Activated effector memory CD4-positive, alpha-beta T cell treated with anti-CD3 and anti-CD28 coated beads, Interleukin-2, amount 50 U/mL, for 16 hours (primary cell): ENCODE results near the gene RPS6KA6.
A peak's percentile ranks its signal among the peaks of the same experiment; 100 is the strongest.

Experiments used
- DNase-seq: peaks from one replicate; pipeline ENCODE4 v3.0.0-alpha.2; 2020

RPS6KA6 gene

GRCh38 chrX:84187533-84188319 lies at the start of gene RPS6KA6:
RPS6KA6 (minus strand) TSS chrX:84188199; CDS start chrX:84187899, 300 bp downstream.
- DNase-seq: peak; percentile 59

GRCh38 chrX:84224741-84225140 lies 36.7 kb upstream of the RPS6KA6 start:
- no peak for DNase-seq

DNA sequence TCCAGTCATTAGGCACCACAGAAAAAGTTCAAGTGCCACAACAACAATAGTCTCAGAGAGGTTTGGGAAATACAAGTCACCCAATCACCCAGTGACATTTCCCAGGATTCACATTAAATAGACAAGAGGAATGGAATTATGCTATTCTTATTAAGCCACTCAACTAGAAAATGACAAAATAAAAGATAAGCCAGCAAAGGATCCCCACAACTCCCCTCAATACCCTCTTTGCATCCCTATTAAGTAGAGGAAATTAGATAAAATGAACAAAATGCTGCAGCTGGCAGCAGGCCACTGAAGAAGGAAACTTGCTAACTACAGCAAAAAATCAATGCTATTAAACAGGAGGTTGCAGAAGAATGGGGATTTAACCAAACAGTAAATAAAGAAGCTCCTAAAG lies 35.3 kb upstream of the RPS6KA6 start:
- no peak for DNase-seq

DNA sequence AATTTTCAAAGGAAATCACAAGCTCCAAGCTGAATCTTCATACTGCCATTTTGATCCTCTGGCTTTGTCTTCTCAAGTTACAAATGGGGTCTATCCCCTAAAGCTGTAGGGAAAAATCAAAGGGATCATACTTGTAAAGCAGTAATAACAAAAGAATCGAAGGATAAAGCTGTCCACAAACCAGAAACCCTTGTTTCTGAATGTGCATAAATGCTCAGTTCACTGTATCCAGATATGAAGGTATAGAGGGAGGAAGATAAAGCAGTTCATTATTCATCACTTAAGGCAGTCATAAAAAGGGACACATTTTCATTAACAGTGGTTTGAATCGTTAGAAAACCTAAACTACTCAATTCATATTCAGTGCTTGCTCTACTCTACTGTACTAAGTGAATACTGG lies 33.2 kb upstream of the RPS6KA6 start:
- DNase-seq: no peak

DNA sequence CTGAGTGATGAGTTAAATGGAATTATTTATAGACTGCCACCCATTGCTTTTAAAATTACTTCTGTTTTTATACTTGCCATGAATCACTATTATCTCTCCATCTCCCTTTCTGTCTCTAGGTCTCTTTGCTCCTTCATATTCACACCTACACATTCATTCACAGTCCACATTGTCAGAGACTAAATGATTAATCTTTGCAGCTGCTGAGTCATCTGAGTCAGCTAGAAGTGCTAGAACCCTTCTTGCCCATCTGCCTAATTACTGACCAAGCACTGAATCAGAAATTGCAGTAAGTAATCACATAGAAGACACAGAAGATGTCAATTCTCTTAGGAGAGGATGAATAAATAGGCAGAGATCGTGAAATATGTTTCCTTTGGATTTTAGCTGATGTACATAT lies 31.6 kb upstream of the RPS6KA6 start:
- DNase-seq: no peak

DNA sequence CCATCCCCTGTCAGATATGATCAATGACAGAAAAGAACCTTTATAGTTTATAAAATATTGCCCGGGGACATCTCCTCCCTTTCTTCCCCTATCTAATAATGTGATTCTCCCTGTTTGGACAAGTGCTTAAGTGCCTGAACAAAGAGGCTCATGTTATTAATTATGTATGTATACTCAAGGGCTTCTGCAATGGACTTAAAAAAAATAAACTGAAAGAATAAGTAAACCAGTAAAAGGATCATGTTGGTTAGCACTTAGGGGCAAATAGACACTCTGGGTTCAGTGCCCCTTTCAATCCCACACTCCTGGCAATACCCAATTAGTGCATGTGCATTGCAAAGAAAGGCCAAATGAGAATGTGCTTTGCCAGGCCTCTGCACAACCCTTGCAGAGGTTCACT lies 30.7 kb upstream of the RPS6KA6 start:
- no peak for DNase-seq

- DNase-seq: no peak
Observed at GRCh38 chrX:84216881-84217280, 28.9 kb upstream of the RPS6KA6 start.

DNA sequence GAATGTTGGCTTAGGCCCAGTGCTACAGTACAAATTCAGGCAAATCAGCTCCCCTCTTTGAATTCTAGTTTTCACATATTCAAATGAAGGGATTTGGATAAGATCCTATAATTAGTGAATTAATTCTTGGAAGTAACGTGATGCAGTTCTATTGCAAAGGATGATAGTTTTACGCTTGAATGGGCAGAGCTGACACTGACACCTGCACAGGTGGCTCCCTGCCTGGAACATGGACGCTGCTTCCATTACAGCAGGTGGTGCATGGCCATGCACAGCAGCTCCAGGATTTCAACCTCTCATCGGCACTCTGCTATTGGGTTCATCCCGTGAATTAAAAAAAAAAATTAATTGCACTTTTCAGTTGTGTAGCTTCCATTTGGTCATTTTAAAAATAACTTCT lies 28.4 kb upstream of the RPS6KA6 start:
- DNase-seq: no peak

DNA sequence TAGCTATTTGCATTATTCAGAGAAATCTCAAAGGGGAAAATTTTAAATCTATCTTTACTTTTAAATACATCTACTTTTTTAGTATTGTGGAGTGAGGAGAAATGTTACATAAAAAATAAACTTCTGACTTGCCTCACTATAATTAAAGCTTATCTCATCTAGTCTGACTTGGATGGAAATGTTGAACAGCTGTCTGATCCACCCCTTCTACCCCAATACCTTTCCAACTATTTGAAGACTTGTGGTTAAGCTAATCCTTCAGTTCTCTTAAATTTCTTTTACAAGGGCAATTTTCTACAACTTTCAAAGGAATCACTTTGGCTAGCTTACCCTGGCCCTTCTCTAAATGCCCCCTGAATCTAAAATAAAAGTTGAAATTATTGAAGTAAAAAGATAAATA lies 17.3 kb upstream of the RPS6KA6 start:
- no peak for DNase-seq

- no peak for DNase-seq
Observed at GRCh38 chrX:84199688-84200087, 11.7 kb upstream of the RPS6KA6 start.

GRCh38 chrX:84197550-84197949 lies 9.6 kb upstream of the RPS6KA6 start:
- no peak for DNase-seq

- DNase-seq: no peak
Observed at GRCh38 chrX:84192006-84192405, 4.0 kb upstream of the RPS6KA6 start.

GRCh38 chrX:84189125-84189524 lies 1.1 kb upstream of the RPS6KA6 start:
- no peak for DNase-seq

- DNase-seq: peak; percentile 57
Observed at GRCh38 chrX:84188320-84188834, 378 bp upstream of the RPS6KA6 start.

DNA sequence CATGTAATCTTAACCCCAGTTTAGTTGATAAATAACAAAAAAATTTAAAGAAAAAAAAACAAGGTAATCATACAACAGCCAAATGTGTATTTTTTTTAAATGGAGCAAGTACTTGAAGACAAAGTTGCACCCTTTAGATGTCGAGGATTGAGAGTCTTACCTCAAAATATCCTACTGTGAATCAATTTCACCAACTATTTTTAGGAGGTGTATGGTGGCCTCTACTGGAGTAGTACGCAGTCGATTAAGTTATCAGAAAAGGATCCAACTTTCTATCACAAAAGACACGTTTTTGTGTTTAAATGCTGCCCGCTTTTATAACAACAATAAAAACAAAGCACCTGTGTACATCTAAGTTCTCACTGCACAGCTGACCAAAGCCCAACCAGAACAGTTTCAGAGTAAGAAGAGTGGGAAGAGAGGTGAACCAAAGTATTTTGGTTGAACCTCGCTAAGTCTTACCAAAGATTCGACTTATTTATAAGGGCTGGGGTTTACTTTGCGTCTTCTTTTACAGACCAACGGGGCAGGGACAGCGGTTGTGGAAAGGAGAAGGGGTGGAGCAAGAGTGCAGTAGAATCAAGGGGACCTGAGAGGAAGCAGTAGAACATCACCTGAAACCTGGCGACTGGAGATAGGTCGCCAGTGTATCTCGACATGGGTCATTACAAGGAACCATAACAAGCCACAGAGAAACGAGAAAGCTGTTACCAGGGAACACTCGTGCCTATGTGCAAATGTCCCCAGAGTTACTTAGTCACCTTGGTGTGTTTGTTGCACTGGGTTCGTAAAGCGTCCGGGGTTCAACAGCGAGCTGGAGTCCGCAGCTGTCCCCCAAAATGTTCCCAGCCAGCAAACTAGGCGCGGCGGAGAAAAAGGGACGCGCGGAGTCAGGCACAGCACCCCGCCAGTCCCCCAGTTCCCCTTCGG lies 1.1 kb downstream of the RPS6KA6 start:
- DNase-seq: no peak

DNA sequence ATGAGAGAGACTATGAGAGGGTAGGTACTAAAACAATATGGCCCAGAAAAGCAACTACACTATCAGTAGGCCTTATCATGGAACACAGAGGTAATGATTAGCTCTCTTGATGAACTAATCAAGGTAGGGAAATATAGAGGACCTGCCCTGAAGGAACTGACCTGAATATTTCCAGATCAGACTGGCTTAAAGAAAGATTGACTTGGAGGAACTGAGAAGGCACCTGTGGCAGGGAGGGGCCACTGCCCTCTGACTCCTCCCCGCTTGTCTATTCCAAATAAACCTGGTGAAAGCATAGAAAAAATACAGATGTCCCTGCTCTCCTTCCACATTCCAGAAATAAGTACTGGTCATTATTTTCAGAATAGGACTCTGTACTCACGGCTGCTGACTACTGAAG lies 5.5 kb downstream of the RPS6KA6 start:
- no peak for DNase-seq

DNA sequence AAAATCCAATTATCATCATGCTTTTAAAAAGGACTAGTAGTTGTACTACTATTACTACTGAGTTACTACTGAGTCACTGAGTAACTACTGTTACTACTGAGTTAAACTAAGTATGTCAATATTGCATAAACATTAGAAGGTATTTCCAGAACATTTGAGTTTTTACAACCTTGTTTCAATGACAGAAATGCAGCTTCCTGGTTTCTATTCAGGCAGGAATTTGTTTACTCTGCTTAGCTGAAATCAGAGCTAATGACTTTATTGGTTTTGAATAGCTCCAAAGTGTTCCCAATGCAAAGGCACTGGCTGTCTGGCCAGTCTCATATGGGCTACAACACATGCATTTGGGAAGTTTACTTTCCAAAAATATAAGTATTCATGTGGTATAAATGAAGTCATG lies 12.0 kb downstream of the RPS6KA6 start:
- no peak for DNase-seq

DNA sequence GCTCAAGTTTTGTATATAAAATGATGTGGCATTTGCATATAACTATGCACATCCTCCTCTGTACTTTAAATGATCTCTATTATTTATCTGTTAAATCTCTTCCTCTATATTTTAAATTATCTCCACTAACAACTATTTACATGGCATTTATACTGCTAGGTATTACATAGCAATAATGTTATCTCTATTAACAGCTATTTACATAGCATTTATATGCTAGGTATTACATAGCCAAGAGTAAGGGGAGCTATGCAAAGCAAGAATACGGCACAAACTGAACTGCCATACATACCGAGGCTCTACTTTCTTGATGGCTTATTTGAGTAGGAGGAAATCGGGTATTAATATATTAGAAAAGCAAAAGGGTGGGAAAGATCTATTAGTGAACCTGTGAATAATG lies 12.7 kb downstream of the RPS6KA6 start:
- no peak for DNase-seq

DNA sequence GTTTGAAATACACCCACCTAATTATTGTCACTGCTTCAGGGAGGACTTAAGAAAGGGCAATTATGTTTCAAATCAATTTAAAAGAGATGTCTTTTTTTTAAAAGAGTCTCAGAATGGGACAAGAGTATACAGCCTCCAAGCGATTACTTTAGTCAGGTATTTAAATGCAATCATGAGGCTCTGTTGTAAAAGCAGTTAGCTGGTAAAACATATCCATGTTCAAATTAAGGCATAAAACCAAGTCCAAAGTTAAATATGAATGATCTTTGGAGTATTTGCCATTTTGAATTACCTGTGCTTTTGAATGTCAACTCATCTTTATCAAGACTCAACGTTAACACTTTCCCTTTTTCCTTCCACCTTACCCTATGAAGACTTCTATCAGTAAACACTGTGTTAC lies 13.7 kb downstream of the RPS6KA6 start:
- DNase-seq: no peak

DNA sequence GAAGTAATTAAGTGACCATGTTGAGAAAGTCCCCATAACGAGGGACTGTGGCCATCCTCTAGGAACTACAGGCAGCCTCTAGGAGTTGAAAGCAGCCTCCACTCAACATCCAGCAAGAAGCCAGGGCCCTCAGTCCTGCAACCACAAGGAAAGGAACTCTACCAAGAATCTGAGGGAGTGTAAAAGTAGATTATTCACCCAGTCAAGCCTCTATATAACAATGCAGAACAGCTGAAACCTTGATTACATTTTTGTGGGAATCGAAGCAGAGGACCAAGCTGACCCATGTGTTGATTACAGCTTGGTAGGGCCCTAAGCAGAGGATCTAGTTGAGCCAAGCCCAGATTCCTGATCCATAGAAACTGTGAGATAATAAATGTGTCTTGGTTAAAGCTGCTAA lies 17.1 kb downstream of the RPS6KA6 start:
- DNase-seq: no peak

- DNase-seq: no peak
Observed at GRCh38 chrX:84168574-84168973, 19.4 kb downstream of the RPS6KA6 start.

DNA sequence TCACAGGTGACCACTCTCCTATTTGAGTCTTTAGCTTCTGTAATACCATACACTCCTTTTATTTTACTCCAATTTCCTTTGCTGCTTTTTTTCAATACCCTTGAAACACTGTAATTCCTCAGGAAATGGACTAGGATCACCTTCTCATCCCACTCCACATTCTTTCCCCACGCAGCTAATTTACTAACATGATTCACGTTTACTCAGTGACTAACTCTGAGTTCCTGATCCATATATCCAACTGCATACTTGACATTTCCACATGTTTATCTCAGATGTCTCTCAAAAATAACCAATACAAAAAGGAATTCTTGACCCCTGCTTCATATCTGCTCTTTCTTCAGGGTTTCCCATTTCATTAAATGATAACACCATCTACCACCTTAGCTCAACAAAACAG lies 19.9 kb downstream of the RPS6KA6 start:
- DNase-seq: no peak

GRCh38 chrX:84165711-84166110 lies 22.3 kb downstream of the RPS6KA6 start:
- no peak for DNase-seq

DNA sequence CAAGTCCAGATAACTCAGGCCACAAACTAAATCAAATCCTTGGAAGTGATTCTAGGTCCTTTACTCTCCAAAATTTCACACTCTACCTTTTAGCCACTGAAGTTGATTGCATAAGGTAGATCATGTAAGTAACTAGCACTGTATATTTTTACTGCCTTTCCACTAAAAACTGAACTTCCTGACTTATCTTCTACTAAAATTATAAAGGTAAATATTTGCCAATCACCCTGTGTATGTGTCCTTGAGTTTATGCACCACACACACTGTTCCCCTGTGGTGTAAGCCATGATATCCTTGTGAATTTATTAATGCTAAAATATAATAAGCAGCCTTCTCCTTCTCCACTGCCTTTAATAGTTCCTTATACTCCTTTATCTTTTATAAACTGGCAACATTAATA lies 25.6 kb downstream of the RPS6KA6 start:
- no peak for DNase-seq
